C4-2B (cell line): ENCODE measurements around the gene HOXC6.

Experiments used
- CTCF ChIP-seq: fragments of 450-650 bp; conservative IDR thresholded peaks from 2 replicates; pipeline ENCODE4 v1.5.1; 2017; ENCODE audit warnings: mild to moderate bottlenecking
- ZFX ChIP-seq: fragments of 450-650 bp; IDR thresholded peaks from 2 replicates; pipeline ENCODE4 v1.6.1; 2017

- TF ChIP-seq CTCF = no peak
- TF ChIP-seq ZFX = no peak
Observed at GRCh38 chr12:54016051-54016450, 12.2 kb upstream of the HOXC6 start.
